ENCODE results near the gene SLC7A5. TPM values are rescaled to one million over a fixed set of nuclear protein-coding genes. Genes with fewer than 3 reads are reported as not detected.
A peak's percentile ranks its signal among the peaks of the same experiment; 100 is the strongest.
"Not testable (repeated sequence)": the region's sequence is repeated elsewhere in the genome, so short reads cannot be mapped to it uniquely, and the experiment has no call there.

SLC7A5 gene
- total RNA-seq, 3 donors from 2014 or later (not counting 1 experiment from before 2014, with no cell fraction given), result 27.2 to 66.1 (median 34.2) TPM

DNA sequence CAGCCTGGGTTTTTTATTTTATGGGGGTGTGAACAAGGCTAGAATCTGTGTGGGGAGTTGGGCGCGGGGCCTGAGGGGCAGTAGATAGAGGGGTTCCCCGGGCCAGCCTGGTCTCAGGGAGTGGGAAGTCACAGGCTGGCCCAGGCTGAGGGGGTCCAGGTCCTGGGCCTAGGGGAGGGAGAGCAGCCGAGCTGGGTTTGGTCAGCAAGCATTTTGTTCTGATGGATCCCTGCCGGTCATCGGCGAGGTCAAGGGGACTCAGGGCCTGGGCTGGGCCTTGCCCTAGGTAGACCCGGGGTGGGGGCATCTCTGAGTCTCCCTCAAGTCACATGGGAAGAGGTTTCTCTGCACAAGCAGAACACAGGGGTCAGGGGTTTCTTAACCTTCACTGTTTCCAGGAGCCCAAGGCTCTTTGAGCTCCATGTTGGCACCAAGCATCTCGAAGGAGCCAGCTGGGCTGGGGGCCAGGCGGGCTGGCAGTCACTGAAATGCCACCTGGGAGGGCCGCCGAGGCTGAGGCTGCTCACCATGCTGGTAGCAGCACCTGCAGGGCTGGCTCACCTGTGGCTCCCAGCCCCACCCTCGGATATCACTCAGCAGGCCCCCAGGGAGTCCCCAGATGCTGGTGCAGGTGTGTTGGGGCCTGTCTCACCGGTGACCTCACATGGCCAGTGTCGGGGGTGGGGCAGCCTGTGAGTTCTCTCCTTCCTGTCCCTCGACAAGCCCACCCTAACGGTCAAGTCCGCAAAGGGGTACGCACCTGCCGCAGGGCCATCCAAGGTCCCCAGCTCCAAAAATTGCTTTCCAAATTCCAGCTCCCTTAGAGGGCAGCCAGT is 41.0 kb downstream of the SLC7A5 start:
- TF ChIP-seq, protein P1, sequence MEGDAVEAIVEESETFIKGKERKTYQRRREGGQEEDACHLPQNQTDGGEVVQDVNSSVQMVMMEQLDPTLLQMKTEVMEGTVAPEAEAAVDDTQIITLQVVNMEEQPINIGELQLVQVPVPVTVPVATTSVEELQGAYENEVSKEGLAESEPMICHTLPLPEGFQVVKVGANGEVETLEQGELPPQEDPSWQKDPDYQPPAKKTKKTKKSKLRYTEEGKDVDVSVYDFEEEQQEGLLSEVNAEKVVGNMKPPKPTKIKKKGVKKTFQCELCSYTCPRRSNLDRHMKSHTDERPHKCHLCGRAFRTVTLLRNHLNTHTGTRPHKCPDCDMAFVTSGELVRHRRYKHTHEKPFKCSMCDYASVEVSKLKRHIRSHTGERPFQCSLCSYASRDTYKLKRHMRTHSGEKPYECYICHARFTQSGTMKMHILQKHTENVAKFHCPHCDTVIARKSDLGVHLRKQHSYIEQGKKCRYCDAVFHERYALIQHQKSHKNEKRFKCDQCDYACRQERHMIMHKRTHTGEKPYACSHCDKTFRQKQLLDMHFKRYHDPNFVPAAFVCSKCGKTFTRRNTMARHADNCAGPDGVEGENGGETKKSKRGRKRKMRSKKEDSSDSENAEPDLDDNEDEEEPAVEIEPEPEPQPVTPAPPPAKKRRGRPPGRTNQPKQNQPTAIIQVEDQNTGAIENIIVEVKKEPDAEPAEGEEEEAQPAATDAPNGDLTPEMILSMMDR (IDR thresholded peaks at IDR 0.05), result no peak
- no peak overlapping the region for H3K4me3 ChIP-seq (ENCODE audit: low read length)
- DNase-seq, result no peak
- Mint-ChIP-seq H3K4me1 (no peaks in the 10 kb centered on the region), H3K9me3 (no peaks in the 10 kb centered on the region), H3K27me3 (ENCODE audit: low read depth in 2 of 2) (peaks cover 0 to 3% of the 10 kb centered on the region in 2 donors), H3K36me3 (no peaks in the 10 kb centered on the region), H3K4me3 (no peak overlapping the region), H3K27ac (no peak overlapping the region)
- no peak overlapping the region for H3K27ac ChIP-seq (ENCODE audit: low read length)
- intact Hi-C loops (cut with micrococcal nuclease), result no loop called here
- H3K4me1 ChIP-seq (ENCODE audit: control insufficient read depth, insufficient read depth, low read length), result no peaks in the 10 kb centered on the region
- no peak for ATAC-seq
- WGBS (ENCODE audit: insufficient coverage), result 84% methylated on average over 20 of the region's 20 CpGs
- no peaks in the 10 kb centered on the region for H3K27me3 ChIP-seq (ENCODE audit: control insufficient read depth, insufficient read depth, low read length)
- peaks cover 3% of the 10 kb centered on the region for H3K36me3 ChIP-seq (ENCODE audit: control insufficient read depth, insufficient read depth, low read length)
- no peaks in the 10 kb centered on the region for H3K9me3 ChIP-seq (ENCODE audit: control insufficient read depth, insufficient read depth, low read length)

DNA sequence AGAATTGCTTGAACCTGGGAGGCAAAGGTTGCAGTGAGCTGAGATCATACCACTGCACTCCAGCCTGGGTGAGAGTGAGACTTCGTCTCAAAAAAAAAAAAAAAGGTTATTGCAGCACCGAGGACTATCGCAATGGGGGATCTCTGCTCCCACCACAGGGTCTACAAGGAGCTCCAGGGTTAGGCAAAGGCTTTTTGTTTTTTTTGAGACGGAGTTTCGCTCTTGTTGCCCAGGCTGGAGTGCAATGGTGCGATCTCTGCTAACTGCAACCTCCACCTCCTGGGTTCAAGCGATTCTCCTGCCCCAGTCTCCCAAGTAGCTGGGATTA is 41.8 kb downstream of the SLC7A5 start:
- not testable (repeated sequence) for H3K4me3 Mint-ChIP-seq

GRCh38 chr16:87826798-87827587 is 42.3 kb downstream of the SLC7A5 start:
- H3K4me1 ChIP-seq (ENCODE audit: control insufficient read depth, insufficient read depth, low read length), result no peaks in the 10 kb centered on the region
- WGBS (ENCODE audit: insufficient coverage), result 89% methylated on average over 28 of the region's 28 CpGs
- H3K27ac ChIP-seq (ENCODE audit: low read length), result no peak overlapping the region
- ATAC-seq (peak in 1 of 3 donors; percentile 9), DNase-seq (no peak)
- no peaks in the 10 kb centered on the region for H3K36me3 Mint-ChIP-seq
- H3K4me1 Mint-ChIP-seq, result no peaks in the 10 kb centered on the region
- H3K9me3 Mint-ChIP-seq, result no peaks in the 10 kb centered on the region
- TF ChIP-seq, protein P1 (IDR thresholded peaks at IDR 0.05), result no peak
- intact Hi-C loops (cut with micrococcal nuclease), result no loop called here
- no peaks in the 10 kb centered on the region for H3K27me3 ChIP-seq (ENCODE audit: control insufficient read depth, insufficient read depth, low read length)
- H3K27me3 Mint-ChIP-seq (ENCODE audit: low read depth in 2 of 2), result peaks cover 0 to 3% of the 10 kb centered on the region in 2 donors
- no peaks in the 10 kb centered on the region for H3K36me3 ChIP-seq (ENCODE audit: control insufficient read depth, insufficient read depth, low read length)
- H3K9me3 ChIP-seq (ENCODE audit: control insufficient read depth, insufficient read depth, low read length), result no peaks in the 10 kb centered on the region
- H3K27ac Mint-ChIP-seq, result no peak overlapping the region
- peak overlapping the region; percentile 25 for H3K4me3 Mint-ChIP-seq
- H3K4me3 ChIP-seq (ENCODE audit: low read length), result no peak overlapping the region

More for the DNA sequence above, 41.8 kb downstream of the SLC7A5 start:
- intact Hi-C loops (cut with micrococcal nuclease); H3K9me3 ChIP-seq (ENCODE audit: control insufficient read depth, insufficient read depth, low read length); H3K4me3 ChIP-seq (ENCODE audit: low read length); H3K4me1 Mint-ChIP-seq; H3K27me3 Mint-ChIP-seq (ENCODE audit: low read depth in 2 of 2); H3K36me3 Mint-ChIP-seq; H3K36me3 ChIP-seq (ENCODE audit: control insufficient read depth, insufficient read depth, low read length); H3K27ac ChIP-seq (ENCODE audit: low read length); ATAC-seq; H3K27ac Mint-ChIP-seq; H3K27me3 ChIP-seq (ENCODE audit: control insufficient read depth, insufficient read depth, low read length); H3K4me1 ChIP-seq (ENCODE audit: control insufficient read depth, insufficient read depth, low read length); DNase-seq; H3K9me3 Mint-ChIP-seq: not testable (repeated sequence)
- WGBS (ENCODE audit: insufficient coverage), result 92% methylated on average over 6 of the region's 7 CpGs

DNA sequence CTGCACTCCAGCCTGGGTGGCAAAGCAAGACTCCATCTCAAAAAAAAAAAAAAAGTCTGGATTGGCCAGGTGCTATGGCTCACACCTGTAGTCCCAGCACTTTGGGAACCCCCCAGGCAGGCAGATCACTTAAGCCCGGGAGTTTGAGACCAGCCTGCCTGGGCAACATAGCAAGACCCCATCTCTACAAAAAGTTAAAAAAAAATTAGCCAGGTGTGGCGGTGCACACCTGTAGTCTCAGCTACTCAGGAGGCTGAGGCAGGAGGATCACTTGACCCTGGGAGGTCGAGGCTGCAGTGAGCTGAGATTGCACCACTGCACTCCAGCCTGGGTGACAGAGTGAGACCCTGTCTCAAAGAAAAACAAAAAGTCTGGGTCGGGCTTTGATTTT is 42.9 kb downstream of the SLC7A5 start:
- H3K9me3 Mint-ChIP-seq, ATAC-seq, H3K4me3 Mint-ChIP-seq: not testable (repeated sequence)

GRCh38 chr16:87825842-87826120 is 43.5 kb downstream of the SLC7A5 start:
- H3K36me3 ChIP-seq (ENCODE audit: control insufficient read depth, insufficient read depth, low read length); intact Hi-C loops (cut with micrococcal nuclease); H3K27ac Mint-ChIP-seq; H3K4me3 Mint-ChIP-seq; H3K36me3 Mint-ChIP-seq; H3K4me3 ChIP-seq (ENCODE audit: low read length); DNase-seq; H3K27me3 ChIP-seq (ENCODE audit: control insufficient read depth, insufficient read depth, low read length); H3K4me1 Mint-ChIP-seq; H3K27me3 Mint-ChIP-seq (ENCODE audit: low read depth in 2 of 2); H3K4me1 ChIP-seq (ENCODE audit: control insufficient read depth, insufficient read depth, low read length); H3K9me3 Mint-ChIP-seq; ATAC-seq; H3K9me3 ChIP-seq (ENCODE audit: control insufficient read depth, insufficient read depth, low read length); H3K27ac ChIP-seq (ENCODE audit: low read length): not testable (repeated sequence)
- 94% methylated on average over 5 of the region's 5 CpGs for WGBS (ENCODE audit: insufficient coverage)

More for the DNA sequence above, 42.9 kb downstream of the SLC7A5 start:
- H3K27ac ChIP-seq (ENCODE audit: low read length); H3K36me3 Mint-ChIP-seq; H3K27me3 ChIP-seq (ENCODE audit: control insufficient read depth, insufficient read depth, low read length); H3K27me3 Mint-ChIP-seq (ENCODE audit: low read depth in 2 of 2); H3K4me1 Mint-ChIP-seq; intact Hi-C loops (cut with micrococcal nuclease); DNase-seq; H3K27ac Mint-ChIP-seq; H3K4me3 ChIP-seq (ENCODE audit: low read length); H3K36me3 ChIP-seq (ENCODE audit: control insufficient read depth, insufficient read depth, low read length); H3K4me1 ChIP-seq (ENCODE audit: control insufficient read depth, insufficient read depth, low read length); H3K9me3 ChIP-seq (ENCODE audit: control insufficient read depth, insufficient read depth, low read length): not testable (repeated sequence)
- WGBS (ENCODE audit: insufficient coverage), result 68% methylated on average over 4 of the region's 4 CpGs
